Right renal cortex interstitium (tissue), 3 donors: Measurements from ENCODE around the gene SIM2. TPM values are rescaled to one million over a fixed set of nuclear protein-coding genes. Genes with fewer than 3 reads are reported as not detected.
"Not testable (repeated sequence)": the region's sequence is repeated elsewhere in the genome, so short reads cannot be mapped to it uniquely, and the experiment has no call there.

Experiments used
- DNase-seq, 3 donors: peaks; one replicate each; pipeline ENCODE4 v3.0.0-alpha.2; 2013; ENCODE audit warnings: low read depth in 3 of 3, low spot score in 2 of 3
- polyA plus RNA-seq, 3 donors: library from polyadenylated mRNA; unstranded; fragments of 120-200 nt; gene quantifications; one replicate each; pipeline ENCODE4 v1.2.1, GENCODE V29; 2013; ENCODE audit not compliant: insufficient read length in 3 of 3

Gene SIM2
- polyA plus RNA-seq = 10 to 100 TPM; 16.6 to 22.3 (median 19.1) TPM

DNA sequence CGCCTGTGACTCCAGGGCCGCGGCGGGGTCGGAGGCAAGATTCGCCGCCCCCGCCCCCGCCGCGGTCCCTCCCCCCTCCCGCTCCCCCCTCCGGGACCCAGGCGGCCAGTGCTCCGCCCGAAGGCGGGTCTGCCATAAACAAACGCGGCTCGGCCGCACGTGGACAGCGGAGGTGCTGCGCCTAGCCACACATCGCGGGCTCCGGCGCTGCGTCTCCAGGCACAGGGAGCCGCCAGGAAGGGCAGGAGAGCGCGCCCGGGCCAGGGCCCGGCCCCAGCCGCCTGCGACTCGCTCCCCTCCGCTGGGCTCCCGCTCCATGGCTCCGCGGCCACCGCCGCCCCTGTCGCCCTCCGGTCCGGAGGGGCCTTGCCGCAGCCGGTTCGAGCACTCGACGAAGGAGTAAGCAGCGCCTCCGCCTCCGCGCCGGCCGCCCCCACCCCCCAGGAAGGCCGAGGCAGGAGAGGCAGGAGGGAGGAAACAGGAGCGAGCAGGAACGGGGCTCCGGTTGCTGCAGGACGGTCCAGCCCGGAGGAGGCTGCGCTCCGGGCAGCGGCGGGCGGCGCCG lies at the start of gene SIM2:
Gene SIM2 (plus strand): TSS at position 135 of the 565 bp plus-strand sequence. CDS start 632 bp downstream, outside the sequence.
- DNase-seq = no peak

GRCh38 chr21:36654324-36654723 lies 44.6 kb upstream of the SIM2 start:
- no peak for DNase-seq

- no peak for DNase-seq
Measured at GRCh38 chr21:36654796-36655325, 44.1 kb upstream of the SIM2 start.

DNA sequence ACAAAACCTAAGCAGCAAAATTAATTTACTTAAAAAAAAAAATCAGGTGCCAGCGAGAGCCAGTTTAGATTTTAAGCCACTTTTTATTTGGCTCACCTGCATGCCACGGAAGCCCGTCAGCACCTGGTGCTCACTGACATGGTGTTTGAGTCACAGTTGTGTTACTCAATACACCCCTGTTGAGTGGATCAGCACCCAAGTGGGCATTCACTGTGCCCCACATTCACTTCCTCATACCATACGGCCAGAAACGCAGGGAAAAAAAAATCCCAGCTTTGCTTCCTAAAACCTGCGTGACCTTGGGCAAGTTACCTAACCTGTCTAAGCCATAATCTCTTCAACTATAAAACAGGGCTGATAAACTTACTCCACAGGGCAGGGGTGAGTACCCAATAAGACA lies 42.8 kb upstream of the SIM2 start:
- no peak for DNase-seq

DNA sequence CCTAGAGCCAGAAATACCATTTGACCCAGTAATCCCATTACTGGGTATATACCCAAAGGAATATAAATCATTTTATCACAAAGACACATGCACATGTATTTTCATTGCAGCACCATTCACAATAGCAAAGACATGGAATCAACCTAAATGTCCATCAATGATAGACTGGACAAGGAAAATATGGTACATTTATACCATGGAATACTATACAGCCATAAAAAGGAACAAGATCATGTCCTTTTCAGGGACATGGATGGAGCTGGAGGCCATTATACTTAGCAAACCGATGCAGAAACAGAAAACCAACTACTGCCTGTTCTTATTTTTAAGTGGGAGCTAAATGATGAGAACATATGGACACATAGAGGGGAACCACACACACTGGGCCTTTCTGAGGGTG lies 41.6 kb upstream of the SIM2 start:
- DNase-seq = not testable (repeated sequence)

DNA sequence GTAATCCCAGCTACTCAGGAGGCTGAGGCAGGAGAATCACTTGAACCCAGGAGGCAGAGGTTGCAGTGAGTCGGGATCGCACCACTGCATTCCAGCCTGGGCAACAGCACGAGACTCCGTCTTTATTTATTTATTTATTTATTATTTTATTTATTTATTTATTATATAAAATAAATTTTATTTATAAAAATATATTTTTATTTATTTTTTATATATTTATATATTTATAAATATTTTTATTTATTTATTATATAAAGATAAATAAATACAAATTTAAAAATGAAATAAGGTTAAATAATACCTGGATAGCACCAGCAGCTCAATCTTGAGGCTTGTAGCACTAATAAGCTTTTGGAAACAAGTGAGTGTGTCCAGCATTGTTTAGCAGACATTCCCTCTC lies 40.9 kb upstream of the SIM2 start:
- DNase-seq = no peak

GRCh38 chr21:36658926-36659325 lies 40.0 kb upstream of the SIM2 start:
- DNase-seq = no peak

GRCh38 chr21:36661511-36662309 lies 37.2 kb upstream of the SIM2 start:
- DNase-seq = no peak

DNA sequence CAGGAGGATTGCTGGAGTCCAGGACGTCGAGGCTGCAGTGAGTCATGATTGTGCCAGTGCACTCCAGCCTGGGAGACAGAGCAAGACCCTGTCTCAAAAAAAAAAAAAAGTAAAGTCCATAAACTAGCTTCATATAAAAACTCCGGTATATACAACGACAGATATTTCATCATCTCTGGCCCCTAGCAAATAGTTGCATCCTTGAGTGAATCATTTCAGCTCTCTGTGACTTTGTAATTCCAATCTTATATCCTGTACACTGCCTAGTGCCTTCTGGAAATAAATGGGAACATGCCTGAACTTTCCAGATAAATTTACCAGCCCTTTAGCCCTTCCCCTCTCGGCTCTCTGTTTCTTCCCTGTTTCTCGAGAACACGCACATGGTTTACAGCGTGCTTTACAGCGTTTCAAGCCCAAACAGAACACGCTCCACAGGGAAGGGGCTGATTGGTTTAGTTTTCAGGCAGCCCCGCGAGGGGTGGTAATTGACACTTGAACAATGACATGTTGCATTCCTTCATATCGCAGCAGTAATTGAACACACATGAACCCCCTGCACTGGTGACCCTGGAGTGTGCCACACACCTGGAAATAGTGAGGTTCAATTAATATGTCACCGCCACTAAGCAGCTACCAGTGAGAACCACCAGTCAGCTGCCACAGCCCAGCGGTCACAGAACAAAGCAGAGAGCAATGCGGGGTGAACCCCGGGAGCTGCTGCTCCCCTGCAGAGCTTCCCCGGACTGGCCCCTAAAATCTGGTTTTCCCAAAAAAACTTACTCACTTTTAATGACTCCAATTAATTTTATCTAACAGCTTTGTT lies 35.7 kb upstream of the SIM2 start:
- no peak for DNase-seq

- no peak for DNase-seq
Measured at GRCh38 chr21:36664662-36664990, 34.3 kb upstream of the SIM2 start.

- DNase-seq = no peak
Measured at GRCh38 chr21:36665806-36666205, 33.1 kb upstream of the SIM2 start.

GRCh38 chr21:36668713-36669112 lies 30.2 kb upstream of the SIM2 start:
- DNase-seq = no peak

- no peak for DNase-seq
Measured at GRCh38 chr21:36671836-36672235, 27.1 kb upstream of the SIM2 start.

- not testable (repeated sequence) for DNase-seq
Measured at GRCh38 chr21:36672296-36672695, 26.6 kb upstream of the SIM2 start.

DNA sequence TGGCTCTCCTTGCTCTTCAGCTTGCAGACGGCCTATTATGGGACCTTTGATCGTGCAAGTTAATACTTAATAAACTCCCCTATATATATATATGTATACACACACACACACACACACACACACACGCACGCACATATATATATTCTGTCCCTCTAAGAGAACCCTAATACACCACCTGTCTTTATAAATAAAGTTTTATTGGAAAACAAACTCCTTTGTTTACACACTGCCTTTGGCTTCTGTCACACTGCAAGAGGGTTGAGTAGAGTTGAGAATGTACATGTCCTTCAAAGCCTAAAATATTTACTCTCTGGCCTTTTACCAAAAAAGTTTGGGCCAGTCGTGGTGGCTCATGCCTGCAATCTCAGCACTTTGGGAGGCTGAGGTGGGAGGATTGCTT lies 26.2 kb upstream of the SIM2 start:
- no peak for DNase-seq

DNA sequence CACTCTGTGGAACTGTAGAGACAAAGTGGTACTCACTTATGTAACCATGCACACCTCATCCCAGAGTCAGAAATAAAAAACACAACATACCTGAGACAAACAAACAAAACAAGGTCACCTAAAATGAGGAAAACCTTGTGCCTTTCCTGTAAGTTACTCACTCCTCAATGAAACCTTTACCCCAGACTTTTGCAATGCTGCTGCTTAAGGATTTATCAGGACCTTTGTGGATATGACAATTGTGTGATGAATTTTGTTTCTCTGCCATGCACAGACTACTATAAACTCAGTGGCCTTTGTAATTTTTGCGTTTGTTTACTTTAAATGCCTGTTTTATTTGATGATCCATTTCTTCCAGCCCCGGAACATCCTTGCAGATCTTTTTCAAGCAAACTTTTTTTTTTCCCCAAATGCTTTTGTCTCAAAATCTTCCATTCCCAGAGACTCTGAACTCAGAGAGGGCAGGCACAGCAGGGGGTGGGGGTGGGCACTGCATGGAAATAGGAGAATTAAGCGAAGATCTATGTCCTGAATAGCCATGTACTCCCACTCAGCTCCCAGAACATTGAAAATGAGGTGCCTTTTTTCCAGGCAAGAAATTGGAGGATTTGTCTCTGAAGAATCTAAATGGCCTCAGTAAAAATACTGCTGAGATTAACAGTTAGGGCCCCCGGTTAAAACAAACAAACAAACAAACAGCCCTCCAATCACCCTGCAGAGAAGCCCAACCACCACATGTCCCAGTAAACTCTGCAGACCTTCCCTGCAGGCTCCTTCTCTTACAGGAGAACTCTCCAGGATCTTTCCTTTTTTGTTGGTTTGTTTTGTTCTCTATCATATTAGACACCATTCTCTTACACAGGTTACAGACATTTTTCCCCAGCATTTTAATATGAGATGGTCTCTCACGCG lies 22.6 kb upstream of the SIM2 start:
- no peak for DNase-seq

DNA sequence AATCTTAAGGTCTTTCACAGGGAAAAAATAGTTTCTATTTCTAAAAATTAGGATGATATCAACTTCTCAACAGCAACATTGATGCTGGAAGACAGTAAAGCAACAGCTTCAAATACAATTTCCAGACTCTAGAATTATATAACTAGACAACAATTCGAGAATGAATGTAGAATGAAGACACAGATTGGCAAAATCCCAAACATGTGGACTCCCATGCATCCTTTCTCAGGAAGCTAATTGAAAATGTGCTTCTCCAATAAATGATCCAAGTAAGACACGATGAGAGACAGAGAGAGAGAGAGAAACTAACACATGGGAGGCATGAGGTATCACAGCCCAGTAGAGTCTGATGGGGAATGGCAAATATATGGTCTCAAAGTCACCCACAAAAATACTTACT lies 21.5 kb upstream of the SIM2 start:
- no peak for DNase-seq

GRCh38 chr21:36678538-36678937 lies 20.4 kb upstream of the SIM2 start:
- no peak for DNase-seq

DNA sequence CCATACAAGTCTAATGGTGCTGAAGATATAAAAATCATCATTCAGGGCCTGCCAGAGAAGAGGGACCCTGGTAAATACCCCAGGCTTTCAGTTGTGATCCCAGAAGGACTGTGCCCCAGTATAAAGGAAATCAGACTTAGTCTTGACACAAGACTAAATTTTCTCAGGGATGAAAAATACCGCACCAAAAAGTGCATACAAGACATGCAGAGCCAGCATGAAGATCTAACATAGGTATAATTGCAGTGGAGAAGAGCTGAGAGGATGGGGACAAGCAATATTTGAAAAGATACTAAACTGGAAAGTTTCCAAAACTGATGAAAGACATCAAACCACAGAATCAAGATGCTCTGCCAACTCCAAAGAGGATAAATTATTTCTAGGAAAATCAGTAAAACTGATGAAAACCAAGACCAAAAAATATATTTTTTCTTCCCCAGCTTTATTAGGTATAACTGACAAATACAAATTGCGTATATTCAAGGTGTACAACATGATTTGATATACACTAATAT lies 17.7 kb upstream of the SIM2 start:
- DNase-seq = no peak
